ENCODE measurements around the gene TEDC2. TPM values are rescaled to one million over a fixed set of nuclear protein-coding genes. Genes with fewer than 3 reads are reported as not detected.
A peak's percentile ranks its signal among the peaks of the same experiment; 100 is the strongest.

Gene TEDC2
- total and polyA plus RNA-seq, 10 of the 15 experiments (the other 5 are each of a cell fraction or from before 2014, with no cell fraction given), result 0.23 to 47.9 (median 19.1) TPM

DNA sequence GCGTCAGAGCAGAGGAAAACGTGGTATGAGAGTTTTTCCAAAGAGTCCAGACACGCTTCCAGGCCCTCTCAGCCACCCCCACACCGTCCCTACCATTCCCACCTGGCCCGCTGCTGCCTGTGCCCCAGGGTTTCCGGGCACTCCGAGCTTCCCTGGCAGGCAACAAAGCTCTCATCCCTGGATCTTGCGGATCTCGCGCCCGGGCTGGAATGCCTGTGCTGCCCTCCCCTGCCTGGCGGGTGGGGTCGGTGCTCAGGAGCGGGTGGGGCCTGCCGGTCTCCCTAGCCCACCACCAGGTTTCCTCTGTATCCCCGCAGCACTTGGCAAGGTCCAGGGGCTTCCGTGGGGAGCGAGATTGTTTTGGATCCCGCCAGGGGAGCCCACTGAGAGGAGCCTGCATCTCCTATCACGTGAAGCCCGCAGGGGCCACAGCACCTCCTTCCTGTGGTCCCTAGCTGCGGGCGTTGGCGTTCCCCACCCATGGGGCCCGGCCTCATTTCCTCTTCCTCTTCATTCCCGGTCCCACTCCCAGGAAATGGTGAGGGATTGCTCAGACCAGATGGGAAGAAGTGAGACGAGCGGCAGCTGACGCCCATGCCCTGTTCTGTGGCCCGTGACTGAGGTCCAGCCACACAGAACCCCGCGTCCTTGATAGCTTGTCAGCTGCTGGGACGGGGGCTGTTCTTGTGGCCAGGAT lies 26.1 kb downstream of the TEDC2 start (continued):
- no peak for TF ChIP-seq CREB1 (IDR thresholded peaks at IDR 0.05; ENCODE audit: low read depth)
- no peak for TF ChIP-seq USF1 (IDR thresholded peaks at IDR 0.05; ENCODE audit: borderline replicate concordance, extremely low read length, insufficient read depth, low read depth, low read length)

GRCh38 chr16:2486645-2487516 lies 27.0 kb downstream of the TEDC2 start:
- WGBS (ENCODE audit: insufficient coverage, insufficient replicate concordance, low lambda C conversion rate, missing lambda C conversion rate), result 18% methylated on average over 28 of the region's 29 CpGs
- Histone ChIP-seq H3K79me2 (ENCODE audit: control insufficient read depth, insufficient read depth, low read length) (no peaks in the 10 kb centered on the region), H3K36me3 (ENCODE audit: control insufficient read depth in 2 of 2, insufficient read depth in 2 of 2, low read length in 1 of 2) (no peaks in the 10 kb centered on the region; a peak in 1 of 4 replicates), H4K20me1 (ENCODE audit: control insufficient read depth, insufficient read depth) (no peaks in the 10 kb centered on the region), H3K4me1 (ENCODE audit: control insufficient read depth, insufficient read depth, low read length) (peaks cover 16% of the 10 kb centered on the region), H3K27me3 (replicated peaks in 1 of 2; ENCODE audit: control insufficient read depth in 2 of 2, insufficient read depth in 2 of 2, low read length in 1 of 2) (no peaks in the 10 kb centered on the region), H2AFZ (ENCODE audit: control insufficient read depth, low read depth, low read length) (peak overlapping the region; percentile 64), H3K9me3 (replicated peaks; ENCODE audit: control insufficient read depth, insufficient read depth, low read length) (no peaks in the 10 kb centered on the region), H3K4me3 (no peak overlapping the region), H3K4me2 (ENCODE audit: control insufficient read depth, insufficient read depth) (peak overlapping the region; percentile 50), H3K9ac (ENCODE audit: control insufficient read depth, insufficient read depth, low read length) (peak overlapping the region; percentile 39; the same call in 1 of the 2 replicates), H3K27ac (ENCODE audit: control insufficient read depth, insufficient read depth) (no peak overlapping the region)
- no TSS peak for BruUV-seq (replicated peaks)
- SMC1A ChIA-PET (ENCODE audit: uncharacterized antibody, unreplicated experiment), result interaction anchor here (0.8 to 2.1 kb wide), 7 partner anchors 8 to 237 kb away, joined by 3 to 9 read pairs (median 4); partner anchors contain the start of genes CCNF and TEDC2
- POLR2A ChIA-PET, result interaction anchor here (0.6 to 3.4 kb wide), 7 partner anchors 10 to 59 kb away, joined by 3 to 10 read pairs (median 5); partner anchors contain the start of genes CCNF and TBC1D24
- RAD21 ChIA-PET (ENCODE audit: unreplicated experiment), result interaction anchor here (0.9 to 3.8 kb wide), 8 partner anchors 9 to 292 kb away, joined by 3 to 21 read pairs (median 4); partner anchors contain the start of genes CCNF, NTN3, TBC1D24 and TEDC2
- intact Hi-C loops (cut with micrococcal nuclease; ENCODE audit: unreplicated experiment) (loop anchor here (5.0 kb wide), 1 partner anchor 145 kb away; the partner anchor contains the start of gene ABCA3), in situ Hi-C loops (cut with MboI) (no loop called here)
- peak; percentile 51 for DNase-seq (ENCODE audit: low read depth, low spot score)
- peak; percentile 98 for ATAC-seq
- peak; percentile 54 for FAIRE-seq
- CTCF ChIA-PET, result interaction anchor here (0.7 to 4.1 kb wide), 17 partner anchors 9 to 543 kb away, joined by 3 to 39 read pairs (median 4); partner anchors contain the start of genes CCNF, TBC1D24 and TEDC2
- TF ChIP-seq USF2 (IDR thresholded peaks at IDR 0.05; ENCODE audit: borderline replicate concordance, low read depth, low read length) (peak; percentile 66), BCL3 (IDR thresholded peaks at IDR 0.05; ENCODE audit: borderline replicate concordance, insufficient read depth, low read depth, low read length, poor library complexity, severe bottlenecking) (no peak), BHLHE40 (IDR thresholded peaks at IDR 0.05; ENCODE audit: borderline replicate concordance in 1 of 2, low read depth in 2 of 2, low read length in 1 of 2) (peak; percentile 79 to 89; a peak in 3 of 4 replicates), NR2F1 (conservative IDR thresholded peaks at IDR 0.05) (peak; percentile 25; the same call in 1 of the 2 replicates), RUNX3 (IDR thresholded peaks at IDR 0.05; ENCODE audit: low read length) (0 out of 2 replicates have a peak, but pooled peaks have one; percentile 27), PKNOX1 (IDR thresholded peaks at IDR 0.05) (peak; percentile 78), MXI1 (IDR thresholded peaks at IDR 0.05; ENCODE audit: low read depth, low read length) (peak; percentile 76), FOS (IDR thresholded peaks at IDR 0.05; ENCODE audit: borderline replicate concordance, extremely low read depth, insufficient read length) (no peak)
- TF ChIP-seq, protein P1, sequence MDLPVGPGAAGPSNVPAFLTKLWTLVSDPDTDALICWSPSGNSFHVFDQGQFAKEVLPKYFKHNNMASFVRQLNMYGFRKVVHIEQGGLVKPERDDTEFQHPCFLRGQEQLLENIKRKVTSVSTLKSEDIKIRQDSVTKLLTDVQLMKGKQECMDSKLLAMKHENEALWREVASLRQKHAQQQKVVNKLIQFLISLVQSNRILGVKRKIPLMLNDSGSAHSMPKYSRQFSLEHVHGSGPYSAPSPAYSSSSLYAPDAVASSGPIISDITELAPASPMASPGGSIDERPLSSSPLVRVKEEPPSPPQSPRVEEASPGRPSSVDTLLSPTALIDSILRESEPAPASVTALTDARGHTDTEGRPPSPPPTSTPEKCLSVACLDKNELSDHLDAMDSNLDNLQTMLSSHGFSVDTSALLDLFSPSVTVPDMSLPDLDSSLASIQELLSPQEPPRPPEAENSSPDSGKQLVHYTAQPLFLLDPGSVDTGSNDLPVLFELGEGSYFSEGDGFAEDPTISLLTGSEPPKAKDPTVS (IDR thresholded peaks at IDR 0.05; ENCODE audit: low read depth, low read length), result no peak

Measured in GM12878 (cell line).